A549 (cell line): ENCODE results near the gene POLR3B.

ENCODE experiments used
- EHMT2 ChIP-seq: fragments of 200-600 bp; sonication (generic); IDR thresholded peaks from 2 replicates; pipeline ENCODE4 v1.6.1; 2016; ENCODE audit warnings: antibody characterized with exemption, low read depth, mild to moderate bottlenecking, moderate library complexity
- HEYL ChIP-seq: fragments of 250-450 bp; sonication (Bioruptor Pico); IDR thresholded peaks from 2 replicates; pipeline ENCODE4 v1.8.0; 2021; ENCODE audit warnings: mild to moderate bottlenecking, moderate library complexity
- JUN ChIP-seq, 2 experiments: fragments of >200 bp; sonication (Bioruptor Twin); formaldehyde crosslinking; IDR thresholded peaks; 2 replicates in 1 of 2; 3 replicates in 1 of 2; pipeline ENCODE4 v1.6.1; 2016 to 2017
- POLR2AphosphoS2 ChIP-seq: conservative IDR thresholded peaks from 2 replicates; pipeline ENCODE4 v1.6.1; 2012; ENCODE audit warnings: low read length, improper control_type of control experiment, inconsistent platforms
- TFCP2L1 ChIP-seq: fragments of 250-450 bp; sonication (Bioruptor Pico); IDR thresholded peaks from 2 replicates; pipeline ENCODE4 v1.5.0; 2021; ENCODE audit warnings: mild to moderate bottlenecking

DNA sequence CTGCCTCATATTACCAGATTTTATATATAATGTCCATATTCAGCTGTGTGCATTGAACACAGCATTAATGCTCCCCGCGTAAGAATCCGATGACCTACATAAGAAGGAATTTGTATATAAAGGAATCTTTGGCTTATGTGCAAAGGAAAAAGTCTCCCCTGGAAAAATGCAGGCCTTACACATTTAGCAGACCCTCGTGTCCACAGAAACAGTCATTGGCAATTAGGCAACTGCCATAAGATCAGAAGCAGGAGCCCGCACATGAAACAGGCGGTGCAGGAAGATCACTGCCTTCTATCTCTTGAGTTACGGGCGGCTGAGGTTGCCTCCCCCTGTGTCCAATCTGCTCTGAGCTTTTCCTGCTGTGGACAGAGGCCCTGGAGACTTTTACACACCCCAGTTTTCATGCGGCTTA, 162.1 kb downstream of the POLR3B start:
- TF ChIP-seq TFCP2L1 (CRISPR knock-in tag) (no peak), EHMT2 (no peak), POLR2AphosphoS2 (no peak), HEYL (CRISPR knock-in tag) (no peak), JUN (IDR thresholded peaks at IDR 0.05) (no peak)
